Activated CD4-positive, alpha-beta T cell treated with anti-CD3 and anti-CD28 coated beads, Interleukin-2, amount 50 U/mL, for 4 hours (primary cell): ENCODE results near the gene IMPG2.

Experiments used
- DNase-seq, 2 experiments: peaks; one replicate each; pipeline ENCODE4 v3.0.0-alpha.2; 2020

IMPG2 gene

DNA sequence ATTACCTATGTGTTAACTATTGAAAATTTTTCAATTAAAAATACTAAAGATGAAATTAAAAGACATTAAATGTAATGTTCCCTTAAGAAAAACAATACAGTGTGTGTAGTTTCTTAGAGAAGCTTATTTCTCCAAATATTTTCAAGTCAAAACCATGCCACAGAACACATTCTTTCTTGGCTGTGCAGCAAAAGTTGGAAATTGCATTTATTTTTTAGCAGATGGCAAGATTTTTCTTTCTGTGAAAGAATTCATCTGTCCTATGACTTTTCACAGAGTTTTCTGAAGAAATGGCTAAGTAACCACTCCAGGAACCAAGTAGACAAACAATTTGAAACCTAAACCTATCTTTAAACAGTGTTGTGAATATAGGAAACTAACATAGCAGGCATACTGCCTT is 47.2 kb downstream of the IMPG2 start:
- no peak for DNase-seq

DNA sequence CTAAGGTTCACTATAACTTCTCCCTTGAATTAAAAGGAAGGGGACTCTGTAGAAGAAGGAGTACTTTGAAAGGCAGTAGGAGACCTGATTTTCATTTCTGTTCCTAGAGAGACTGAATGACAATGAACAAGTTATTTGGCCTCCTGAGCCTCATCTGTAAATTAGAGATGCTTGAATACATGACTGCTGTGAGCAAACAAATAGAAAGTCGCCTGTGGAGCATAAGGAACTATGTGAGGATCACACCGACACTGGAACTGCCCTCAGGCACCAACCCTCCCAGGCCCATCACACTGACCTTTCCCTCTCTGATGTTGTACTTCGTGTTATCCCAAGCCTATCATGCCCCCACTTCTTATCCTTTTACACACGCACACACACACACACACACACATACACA is 48.6 kb downstream of the IMPG2 start:
- DNase-seq = no peak

DNA sequence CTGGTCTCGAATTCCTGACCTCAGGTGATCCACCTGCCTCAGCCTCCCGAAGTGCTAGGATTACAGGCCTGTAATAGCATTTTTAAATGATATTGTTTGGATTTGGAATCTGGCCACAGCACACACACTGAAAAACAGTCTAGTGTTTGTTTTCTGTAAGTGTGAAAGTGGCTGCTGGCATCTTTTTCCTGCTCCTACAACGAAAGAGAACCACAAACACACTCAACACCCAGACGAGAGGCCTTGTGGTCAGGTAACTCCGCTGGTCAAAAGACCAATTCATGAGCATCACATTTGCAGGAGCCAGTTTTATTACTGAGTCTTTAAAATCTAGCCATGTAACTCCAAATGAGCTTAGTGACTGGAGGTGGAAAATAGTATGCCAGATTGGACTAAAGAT is 50.2 kb downstream of the IMPG2 start:
- no peak for DNase-seq

DNA sequence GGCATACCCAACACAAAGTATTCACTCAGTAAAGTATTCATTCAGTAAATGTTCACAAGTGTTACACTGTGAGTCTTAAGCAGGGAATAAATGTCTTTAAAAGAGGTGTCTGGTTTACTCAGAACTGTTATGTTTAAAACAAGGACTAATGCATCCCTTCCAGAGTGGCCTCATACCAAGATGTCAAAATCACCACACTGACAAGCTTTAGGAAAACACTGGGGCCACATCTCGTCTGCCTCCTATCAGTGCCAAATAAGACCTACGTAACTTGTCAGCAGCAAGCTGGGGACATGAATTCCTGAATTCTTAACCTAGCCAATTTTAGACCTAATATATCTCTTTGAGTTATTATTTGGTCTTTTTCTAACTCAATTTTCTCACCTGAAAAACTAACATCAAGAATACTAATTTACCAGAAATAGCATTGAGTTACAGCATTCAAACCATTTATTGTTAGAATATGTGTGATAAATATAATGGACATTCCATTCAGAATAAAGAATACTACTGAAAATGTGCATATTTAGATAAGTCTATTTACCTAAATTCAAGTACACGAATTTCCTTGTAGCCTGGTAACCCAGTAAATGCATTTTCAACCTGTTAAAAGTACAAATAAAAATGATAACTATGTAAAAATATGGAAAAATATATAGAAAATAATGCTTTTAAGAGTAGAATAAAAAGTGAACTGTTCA is 51.3 kb downstream of the IMPG2 start:
- no peak for DNase-seq

- DNase-seq = no peak
Measured at GRCh38 chr3:101268141-101268540, 52.2 kb downstream of the IMPG2 start.

DNA sequence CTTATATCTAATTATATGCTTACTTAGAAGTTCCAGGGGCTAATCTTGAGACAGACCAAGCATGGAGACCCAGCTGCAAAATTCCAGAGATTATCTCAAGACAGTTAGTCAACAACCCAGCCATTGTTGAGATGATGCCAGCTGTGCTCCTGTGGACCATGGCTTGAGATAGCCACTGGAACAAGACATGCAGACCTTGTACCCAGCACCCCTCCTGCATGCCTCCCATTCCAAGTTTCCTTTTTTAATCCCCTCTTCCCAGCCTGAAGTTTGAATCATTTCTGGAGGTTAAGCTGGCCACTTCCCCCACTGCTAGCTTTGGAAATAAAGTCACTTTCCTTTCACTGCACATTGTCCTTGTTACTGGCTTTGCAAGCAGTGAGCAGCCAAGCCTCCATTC is 53.8 kb downstream of the IMPG2 start:
- no peak for DNase-seq

GRCh38 chr3:101266071-101266470 is 54.3 kb downstream of the IMPG2 start:
- no peak for DNase-seq

DNA sequence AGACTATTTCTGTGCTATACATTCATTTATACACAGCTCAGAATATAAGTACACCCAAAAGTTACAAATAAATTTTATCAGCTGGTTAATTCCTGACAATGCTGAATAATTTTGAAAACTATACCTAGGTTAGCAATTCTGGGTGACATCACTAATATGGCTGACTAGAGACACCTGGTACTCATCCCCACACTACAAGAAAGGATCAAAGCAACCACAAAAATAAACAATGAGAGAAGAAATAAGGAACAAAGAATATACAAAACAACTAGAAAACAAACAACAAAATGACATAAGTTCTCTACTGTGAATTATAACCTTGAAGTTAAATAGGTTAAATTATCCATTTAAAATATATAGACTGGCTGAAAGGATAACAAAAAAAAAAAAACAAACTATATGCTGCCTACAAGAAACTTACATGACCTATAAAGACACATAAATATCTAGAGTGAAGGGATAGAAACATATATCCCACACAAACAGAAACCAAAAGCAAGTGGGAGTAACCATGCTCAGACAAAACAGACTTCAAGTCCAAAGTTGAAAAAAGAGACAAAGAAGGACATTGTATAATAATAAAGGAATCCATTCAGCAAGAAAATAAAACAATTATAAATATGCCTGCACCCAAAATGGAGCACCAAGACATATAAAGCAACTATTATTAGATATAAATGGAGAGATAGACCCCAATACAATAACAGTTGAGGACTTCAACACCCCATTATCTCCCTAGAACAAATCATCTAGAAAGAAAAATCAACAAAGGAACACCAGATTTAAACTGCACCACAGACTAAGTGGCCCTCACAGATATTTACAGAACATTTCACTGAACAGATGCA is 57.8 kb downstream of the IMPG2 start:
- DNase-seq = no peak

GRCh38 chr3:101261506-101261905 is 58.9 kb downstream of the IMPG2 start:
- no peak for DNase-seq

- DNase-seq = no peak
Measured at GRCh38 chr3:101259485-101260341, 60.7 kb downstream of the IMPG2 start.

DNA sequence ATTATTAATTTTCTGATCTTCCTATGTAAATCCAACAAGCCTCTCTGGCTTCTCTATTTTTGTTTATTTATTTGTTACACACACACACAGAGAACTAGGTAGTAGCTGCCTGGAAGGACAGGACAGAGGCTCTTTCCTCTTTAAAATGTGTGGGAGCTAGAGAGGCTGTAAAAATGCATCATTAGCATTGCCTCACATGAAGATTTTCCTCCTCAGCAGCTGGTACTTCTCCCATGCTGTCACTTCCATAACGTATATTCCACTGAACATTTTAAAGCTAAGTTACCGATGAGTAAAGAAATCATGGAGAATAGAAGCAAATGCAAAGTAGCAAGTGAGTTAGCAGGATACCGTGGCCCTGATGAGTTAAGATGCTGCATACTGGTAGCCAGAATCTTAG is 63.9 kb downstream of the IMPG2 start:
- DNase-seq = no peak

DNA sequence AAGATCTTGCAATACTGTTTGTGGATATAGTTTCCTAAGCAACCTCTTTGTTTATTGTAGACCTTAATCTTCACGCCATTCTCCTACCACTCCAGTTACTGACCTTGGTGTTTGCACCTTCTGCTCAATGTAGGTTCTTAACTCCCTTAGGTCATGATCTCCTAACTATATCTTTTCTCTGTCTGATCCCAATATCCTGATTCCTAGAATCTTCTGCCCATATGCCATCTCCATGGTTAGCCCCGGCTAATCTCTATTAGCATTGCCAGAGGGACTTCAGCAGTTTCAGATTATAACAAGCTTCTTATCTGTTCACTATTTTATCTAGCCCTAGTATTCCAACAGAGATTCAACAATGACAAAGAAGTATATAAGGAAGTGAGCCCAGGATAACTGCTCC is 64.9 kb downstream of the IMPG2 start:
- DNase-seq = no peak

DNA sequence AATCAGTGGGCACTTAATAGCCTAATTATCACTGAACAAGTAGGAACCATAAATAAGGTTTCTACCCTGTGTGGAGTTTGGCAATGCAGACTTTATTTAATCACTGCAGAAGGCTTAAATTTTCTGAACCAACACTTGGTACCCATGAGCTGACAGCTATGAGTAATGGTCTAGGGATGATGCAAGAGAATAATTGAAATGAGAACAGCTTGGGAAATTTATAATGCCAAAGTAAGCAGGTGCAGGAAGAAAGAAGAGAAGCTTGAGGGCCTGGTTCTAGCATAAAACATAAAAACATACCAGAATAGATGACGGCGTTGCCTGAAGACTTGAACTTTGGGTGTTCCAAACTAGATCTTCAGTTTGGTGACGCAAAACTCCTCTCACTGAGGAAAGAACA is 67.0 kb downstream of the IMPG2 start:
- DNase-seq = no peak

DNA sequence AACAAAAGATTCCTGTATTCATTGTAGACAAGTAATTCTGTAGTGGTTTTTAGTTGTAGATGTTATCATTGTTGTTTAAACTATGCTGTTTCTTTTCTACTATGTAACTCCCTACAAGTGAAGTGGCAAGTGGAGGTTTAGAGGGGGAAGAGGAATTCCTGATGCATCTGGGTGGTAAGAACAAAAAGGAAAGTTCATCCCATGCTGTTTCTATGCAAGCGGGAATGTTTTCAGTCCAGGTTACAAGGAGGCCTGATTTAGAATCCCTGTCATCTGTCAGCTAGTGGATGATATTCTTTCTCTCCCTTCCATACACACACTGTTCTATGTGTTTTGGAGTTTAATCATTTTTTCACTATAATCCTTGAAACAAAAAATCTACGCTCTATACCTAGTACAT is 67.4 kb downstream of the IMPG2 start:
- DNase-seq = no peak

DNA sequence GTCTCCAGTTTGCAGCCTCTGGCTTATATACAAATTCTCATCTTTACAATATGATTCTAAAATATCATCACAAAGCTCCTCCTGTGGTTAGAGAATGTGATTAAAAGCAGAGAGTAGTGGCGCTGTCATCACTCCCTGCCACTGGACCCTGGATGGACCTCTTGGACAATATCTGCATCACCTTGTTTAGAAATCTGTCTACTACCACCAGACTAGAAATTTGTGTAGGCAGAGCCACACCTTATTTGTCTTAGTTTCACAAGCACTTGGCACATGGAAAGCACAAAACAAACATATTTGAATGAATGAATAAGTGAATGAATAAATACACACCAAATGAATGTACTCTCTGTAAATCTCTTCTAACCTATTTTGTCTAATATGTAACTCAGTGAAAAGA is 68.1 kb downstream of the IMPG2 start:
- DNase-seq = no peak

DNA sequence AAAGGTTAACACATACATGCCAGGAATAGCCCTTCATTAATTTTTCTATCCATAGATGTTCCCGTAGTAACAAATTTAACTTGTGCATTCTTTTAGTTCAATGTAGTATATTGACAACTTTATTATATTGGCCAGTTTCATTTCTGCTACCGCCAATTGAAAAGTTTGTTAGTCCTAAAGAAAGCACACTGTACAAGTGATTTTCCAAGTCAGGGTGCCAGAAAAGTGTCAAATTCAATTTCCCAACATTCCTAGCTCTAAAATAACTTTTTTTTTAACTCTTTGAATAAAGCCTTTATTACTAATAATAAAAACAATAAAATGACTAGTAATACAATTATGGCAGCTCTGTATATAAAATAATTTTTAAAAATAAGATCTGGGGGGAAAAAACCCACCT is 68.9 kb downstream of the IMPG2 start:
- DNase-seq = no peak

- DNase-seq = no peak
Measured at GRCh38 chr3:101249522-101249921, 70.9 kb downstream of the IMPG2 start.

- DNase-seq = no peak
Measured at GRCh38 chr3:101248736-101249135, 71.6 kb downstream of the IMPG2 start.

DNA sequence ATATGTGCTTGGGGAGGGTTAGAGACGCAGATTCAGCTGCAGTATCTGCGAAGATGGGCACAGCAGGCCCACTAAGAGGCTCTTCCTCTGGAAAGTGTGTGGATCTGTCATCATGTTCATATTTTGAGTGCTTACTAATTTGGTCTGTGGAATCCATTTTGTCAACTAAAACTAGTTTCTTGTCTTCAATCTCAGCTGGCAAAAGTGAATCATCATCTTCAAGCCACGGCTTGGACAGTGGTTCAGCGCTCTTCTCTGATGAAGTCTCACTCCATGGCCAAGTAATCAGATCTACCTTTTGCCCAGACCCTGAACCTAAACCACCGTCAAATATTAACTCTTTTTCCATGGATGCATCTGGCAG is 76.2 kb downstream of the IMPG2 start:
- no peak for DNase-seq

DNA sequence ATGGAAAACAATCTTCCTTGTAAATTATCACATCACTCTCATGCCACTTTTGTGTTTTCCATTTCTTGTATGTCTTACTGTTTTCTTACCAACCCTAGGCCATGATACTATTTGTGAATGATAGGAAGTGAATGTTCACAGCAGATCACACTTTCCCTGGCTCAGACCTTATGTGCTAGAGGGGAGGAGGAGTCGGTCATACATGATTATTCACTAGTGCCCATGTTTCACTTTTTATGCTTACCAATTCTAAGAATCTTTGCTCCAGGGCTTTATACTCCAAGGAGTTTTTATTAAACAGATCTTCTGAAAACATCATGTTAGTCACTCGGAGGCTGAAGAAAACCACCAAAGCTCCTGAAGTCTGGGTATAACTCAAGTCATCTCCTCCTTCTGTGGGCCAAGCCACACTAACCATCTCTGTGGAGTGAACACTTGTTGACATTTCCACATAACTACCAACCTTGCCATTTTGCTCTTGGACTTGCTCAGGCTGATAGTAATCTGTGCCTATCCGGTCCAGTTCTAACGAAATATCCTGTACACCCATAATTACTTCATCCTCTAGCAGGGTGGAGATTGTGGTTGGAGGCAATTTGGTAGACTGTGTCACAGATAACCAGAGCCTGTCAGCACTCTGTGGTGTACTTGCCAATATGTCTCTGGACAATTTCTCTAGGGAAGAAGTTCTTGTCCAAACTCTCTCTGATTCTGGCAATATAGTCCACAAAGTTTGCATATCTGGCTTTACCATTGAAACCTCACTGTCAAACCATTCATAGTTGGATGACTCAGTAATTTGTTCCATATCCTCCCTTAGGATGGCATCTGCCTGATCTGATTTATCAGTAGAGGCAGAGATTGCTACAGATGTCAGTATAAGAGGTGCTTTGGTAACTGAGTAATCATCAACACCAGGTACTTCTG is 76.8 kb downstream of the IMPG2 start:
- DNase-seq = no peak

DNA sequence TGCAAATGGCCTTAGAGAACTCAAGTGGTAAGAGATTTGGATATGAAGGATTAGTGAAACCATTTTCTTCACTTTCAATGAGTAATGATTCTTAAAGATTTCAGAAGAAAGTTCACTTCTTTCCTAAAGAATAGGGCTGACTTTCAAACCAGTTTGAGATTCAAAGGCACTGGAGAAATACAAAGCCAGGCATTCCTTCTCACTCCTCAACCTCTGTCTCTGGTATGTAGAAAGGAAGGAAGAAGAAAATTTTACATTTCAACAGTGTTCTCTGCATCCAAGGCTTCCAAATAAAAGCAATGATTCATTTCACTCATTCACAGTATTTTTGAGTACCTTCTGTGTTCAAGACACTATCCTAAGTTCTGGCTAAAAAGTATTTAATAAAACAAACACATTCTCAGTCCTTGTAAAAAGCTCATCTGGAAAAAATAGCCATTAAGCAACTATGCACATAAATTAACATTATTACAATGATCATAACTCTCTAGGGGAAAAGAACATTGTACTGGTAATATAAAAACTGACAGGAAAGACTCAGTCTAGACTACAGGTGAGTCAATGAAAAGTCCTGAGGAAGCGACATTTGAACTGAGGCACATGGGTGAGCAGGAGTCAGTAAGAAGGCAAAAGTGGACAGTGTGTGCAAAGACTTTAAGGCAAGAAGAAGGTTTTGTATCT is 79.5 kb downstream of the IMPG2 start:
- DNase-seq = no peak

- DNase-seq = no peak
Measured at GRCh38 chr3:101235048-101235447, 85.3 kb downstream of the IMPG2 start.
